Naive thymus-derived CD4-positive, alpha-beta T cell (primary cell): ENCODE data around the gene ZSWIM8. TPM values are rescaled to one million over a fixed set of nuclear protein-coding genes. Genes with fewer than 3 reads are reported as not detected.
A peak's percentile ranks its signal among the peaks of the same experiment; 100 is the strongest.

ENCODE experiments used
- ATAC-seq: fragments of 150-1000 bp; cut with Tn5 transposase; 2 replicates; pipeline ENCODE4 v1.10.0; 2021; ENCODE audit warnings: mild to moderate bottlenecking, moderate library complexity
- CTCF ChIA-PET: fragments of 350-600 bp; sonication (Branson Sonifier 250); formaldehyde crosslinking; loops from one replicate; lab custom pipeline; 2021; ENCODE audit warnings: antibody characterized with exemption; lab: Charles Lee
- POLR2A ChIA-PET: fragments of 350-600 bp; sonication (Branson Sonifier 250); formaldehyde crosslinking; loops from one replicate; lab custom pipeline; 2021; ENCODE audit warnings: antibody characterized with exemption, inconsistent platforms; lab: Charles Lee
- DNase-seq, 9 donors: peaks; one replicate each; pipeline versions ENCODE4 v3.0.0 to v3.0.0-alpha.2; 2020 to 2022; ENCODE audit warnings: mixed read lengths in 1 of 9
- H3K27ac ChIP-seq: one replicate; pipeline ENCODE4 v1.7.0; 2013; ENCODE audit warnings: mild to moderate bottlenecking, low read depth, low read length, moderate library complexity
- H3K27me3 ChIP-seq, 2 donors: one replicate each; pipeline ENCODE4 v1.7.0; 2013; ENCODE audit warnings: low read length in 2 of 2, mild to moderate bottlenecking in 2 of 2, moderate library complexity in 2 of 2; ENCODE audit not compliant: control insufficient read depth in 2 of 2, insufficient read depth in 2 of 2
- H3K36me3 ChIP-seq, 3 experiments: 1 replicate in 2 of 3; 2 replicates in 1 of 3; pipeline ENCODE4 v1.7.0; 2013; ENCODE audit warnings: low read length in 3 of 3, mild to moderate bottlenecking in 3 of 3, moderate library complexity in 1 of 3; ENCODE audit not compliant: insufficient read depth in 3 of 3, control insufficient read depth in 2 of 3
- H3K4me1 ChIP-seq, 2 donors: one replicate each; pipeline ENCODE4 v1.7.0; 2013; ENCODE audit warnings: low read length in 2 of 2, mild to moderate bottlenecking in 2 of 2, moderate library complexity in 1 of 2; ENCODE audit not compliant: control insufficient read depth in 2 of 2, insufficient read depth in 2 of 2
- H3K4me3 ChIP-seq: 2 replicates; pipeline ENCODE4 v1.7.0; 2013; ENCODE audit warnings: mild to moderate bottlenecking, low read length
- H3K9me3 ChIP-seq, 3 experiments: 1 replicate in 2 of 3; 2 replicates in 1 of 3; pipeline ENCODE4 v1.7.0; 2013; ENCODE audit warnings: low read length in 3 of 3; ENCODE audit not compliant: control insufficient read depth in 2 of 3
- H3K27ac Mint-ChIP-seq, 9 donors: one replicate each; pipeline ENCODE4 v1.8.0; 2020 to 2022; ENCODE audit warnings: mixed read lengths in 9 of 9, mild to moderate bottlenecking in 8 of 9, moderate library complexity in 5 of 9, inconsistent platforms in 2 of 9
- H3K27me3 Mint-ChIP-seq, 5 donors: one replicate each; pipeline ENCODE4 v1.8.0; 2021 to 2022; ENCODE audit warnings: mixed read lengths in 5 of 5, mild to moderate bottlenecking in 1 of 5
- H3K36me3 Mint-ChIP-seq, 5 donors: one replicate each; pipeline ENCODE4 v1.8.0; 2020 to 2022; ENCODE audit warnings: mixed read lengths in 5 of 5, mild to moderate bottlenecking in 3 of 5, inconsistent platforms in 1 of 5
- H3K4me1 Mint-ChIP-seq, 7 donors: one replicate each; pipeline ENCODE4 v1.8.0; 2020 to 2022; ENCODE audit warnings: mixed read lengths in 7 of 7, mild to moderate bottlenecking in 3 of 7, inconsistent platforms in 1 of 7
- H3K4me3 Mint-ChIP-seq, 10 donors: one replicate each; pipeline ENCODE4 v1.8.0; 2020 to 2022; ENCODE audit warnings: mild to moderate bottlenecking in 10 of 10, mixed read lengths in 10 of 10, moderate library complexity in 6 of 10, inconsistent platforms in 2 of 10
- H3K9me3 Mint-ChIP-seq, 11 donors: one replicate each; pipeline ENCODE4 v1.8.0; 2020 to 2022; ENCODE audit warnings: mixed read lengths in 11 of 11, mild to moderate bottlenecking in 4 of 11, inconsistent platforms in 1 of 11, moderate library complexity in 1 of 11
- intact Hi-C, 2 donors: fragments of 100-400 bp; cut with micrococcal nuclease; formaldehyde crosslinking; loops; one replicate each; pipeline ENCODE4 v1.15.1; 2023
- polyA plus RNA-seq, 2 donors: library from polyadenylated mRNA; unstranded; fragments of 300-500 nt; fragmentation: Illumina TruSeq; gene quantifications; one replicate each; pipeline ENCODE4 v1.2.3, GENCODE V29; 2021
- total RNA-seq, 6 experiments: library from RNA in 5 of 6; stranded (reverse) in 5 of 6; gene quantifications; 1 replicate in 5 of 6; 2 replicates in 1 of 6; pipeline ENCODE4 v1.2.3 and lab custom pipeline; 2021 to 2026

ZSWIM8 gene
- total and polyA plus RNA-seq, 7 experiments from 2014 or later, result 9.9 to 102 (median 82.0) TPM

DNA sequence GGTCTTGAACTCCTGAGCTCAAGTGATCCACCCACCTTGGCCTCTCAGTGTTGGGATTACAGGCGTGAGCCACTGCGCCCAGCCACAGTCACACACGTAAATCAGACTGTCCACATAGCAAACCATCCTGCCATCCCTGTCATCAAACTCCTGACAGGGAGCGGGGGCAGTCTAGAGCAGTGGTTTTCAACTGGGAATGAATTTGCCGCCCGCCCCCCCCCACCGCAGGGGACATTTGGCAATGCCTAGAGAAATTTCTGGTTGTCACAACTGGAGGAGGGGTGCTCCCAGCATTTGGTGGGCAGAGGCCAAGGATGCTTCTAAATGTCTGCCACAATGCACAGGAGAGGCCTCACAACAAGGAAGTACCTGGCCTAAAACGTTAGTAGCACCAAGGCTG is 64.8 kb downstream of the ZSWIM8 start:
- Histone ChIP-seq H3K36me3 (peaks cover 22 to 79% (median 35%) of the 10 kb centered on the region in 3 experiments), H3K27ac (no peak overlapping the region), H3K9me3 (no peaks in the 10 kb centered on the region), H3K4me1 (peaks cover 6 to 7% of the 10 kb centered on the region in 2 donors), H3K27me3 (no peaks in the 10 kb centered on the region), H3K4me3 (no peak overlapping the region)
- Mint-ChIP-seq H3K36me3 (peaks cover 15 to 52% (median 34%) of the 10 kb centered on the region in 5 donors), H3K27me3 (no peaks in the 10 kb centered on the region), H3K9me3 (no peaks in the 10 kb centered on the region), H3K4me3 (no peak overlapping the region), H3K4me1 (peaks cover 11 to 27% (median 22%) of the 10 kb centered on the region in 7 donors), H3K27ac (peak overlapping the region in 6 of 9 donors; percentile 32 to 94 (median 80))
- ChIA-PET CTCF (interaction anchor here (0.5 to 10.8 kb wide), 16 partner anchors 8 to 252 kb away, joined by 3 to 288 read pairs (median 5); partner anchors contain the start of genes CAMK2G and PLAU), POLR2A (interaction anchor here (0.8 to 25.1 kb wide), 3 partner anchors 13 to 28 kb away, joined by 3 to 327 read pairs (median 3); partner anchors contain the start of gene CAMK2G)
- DNase-seq (no peak), ATAC-seq (no peak)
- intact Hi-C loops, result no loop called here

DNA sequence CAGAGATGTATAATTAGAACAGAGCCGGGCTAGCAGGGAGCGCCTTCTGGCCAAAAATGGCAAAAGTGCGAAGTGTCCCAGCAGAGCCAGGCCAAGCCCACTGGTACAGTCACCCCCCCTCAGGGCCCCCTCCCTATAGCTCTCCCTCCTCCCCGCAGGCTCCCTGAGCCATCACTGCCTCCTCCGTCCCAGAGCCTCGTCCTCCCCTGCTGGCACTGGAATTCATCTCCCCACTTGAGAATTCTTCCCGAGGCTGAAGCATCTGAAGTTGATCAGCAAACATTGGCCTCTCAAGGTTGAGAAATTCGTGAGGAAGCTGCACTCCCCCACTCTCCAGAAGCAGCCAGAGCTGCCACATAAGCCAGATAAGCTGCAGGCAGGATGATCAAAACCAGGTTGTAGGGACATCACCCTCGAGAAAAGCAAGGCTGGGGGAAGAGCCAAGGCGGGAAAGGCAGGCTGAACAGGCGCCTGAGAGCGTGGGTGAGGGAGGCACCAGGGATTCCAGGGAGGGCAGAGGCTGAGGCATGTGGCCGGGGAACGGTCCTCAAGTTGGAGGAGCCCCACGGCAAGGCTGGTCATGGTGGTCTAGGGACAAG is 65.6 kb downstream of the ZSWIM8 start:
- Histone ChIP-seq H3K4me1 (peaks cover 6 to 7% of the 10 kb centered on the region in 2 donors), H3K36me3 (peaks cover 22 to 86% (median 35%) of the 10 kb centered on the region in 3 experiments), H3K9me3 (no peaks in the 10 kb centered on the region), H3K27me3 (no peaks in the 10 kb centered on the region), H3K27ac (no peak overlapping the region), H3K4me3 (no peak overlapping the region)
- Mint-ChIP-seq H3K27me3 (no peaks in the 10 kb centered on the region), H3K4me1 (peaks cover 11 to 33% (median 25%) of the 10 kb centered on the region in 7 donors), H3K27ac (peak overlapping the region in 6 of 9 donors; percentile 20 to 94 (median 50)), H3K9me3 (no peaks in the 10 kb centered on the region), H3K36me3 (peaks cover 10 to 51% (median 34%) of the 10 kb centered on the region in 5 donors), H3K4me3 (no peak overlapping the region)
- ATAC-seq, result no peak
- ChIA-PET CTCF (interaction anchor here (0.6 to 10.8 kb wide), 6 partner anchors 15 to 90 kb away, joined by 3 to 288 read pairs (median 14); partner anchors contain the start of gene CAMK2G), POLR2A (interaction anchor here (1.2 to 25.1 kb wide), 2 partner anchors 13 to 27 kb away, joined by 3 to 327 read pairs; partner anchors contain the start of gene CAMK2G)
- intact Hi-C loops, result no loop called here
- DNase-seq, result no peak

Other genes starting within 250 kb of the ZSWIM8 start
- gene USP54, start 194.3 kb upstream of the ZSWIM8 start, total RNA-seq, result 1 to 10 TPM; 3.0 to 6.7 (median 4.3) TPM
- gene USP54, start 194.3 kb upstream of the ZSWIM8 start, polyA plus RNA-seq, result 1 to 10 TPM in 1 of 2 donors, under 1 TPM in 1; 0.41 to 1.9 TPM
- gene MYOZ1, start 144.1 kb upstream of the ZSWIM8 start, total RNA-seq, result not detected
- gene MYOZ1, start 144.1 kb upstream of the ZSWIM8 start, polyA plus RNA-seq, result not detected
- gene SYNPO2L, start 129.6 kb upstream of the ZSWIM8 start, total RNA-seq, result under 1 TPM in 2 of 5 experiments, not detected in 3; 0.08 to 0.12 TPM
- gene SYNPO2L, start 129.6 kb upstream of the ZSWIM8 start, polyA plus RNA-seq, result not detected
- 10 to 100 TPM in 3 of 5 experiments, 1 to 10 TPM in 2; 7.8 to 16.6 (median 10.5) TPM for gene AGAP5, start 87.5 kb upstream of the ZSWIM8 start, total RNA-seq
- not detected for gene AGAP5, start 87.5 kb upstream of the ZSWIM8 start, polyA plus RNA-seq
- 100 to 1,000 TPM in 2 of 5 experiments, 10 to 100 TPM in 3; 68.7 to 122 (median 95.4) TPM for gene SEC24C, start 41.2 kb upstream of the ZSWIM8 start, total RNA-seq
- 10 to 100 TPM; 23.3 to 41.4 TPM for gene SEC24C, start 41.2 kb upstream of the ZSWIM8 start, polyA plus RNA-seq
- 10 to 100 TPM in 3 of 5 experiments, 1 to 10 TPM in 2; 5.6 to 31.4 (median 14.9) TPM for gene CHCHD1, start 3.6 kb upstream of the ZSWIM8 start, total RNA-seq
- gene CHCHD1, start 3.6 kb upstream of the ZSWIM8 start, polyA plus RNA-seq, result 10 to 100 TPM; 40.5 to 49.6 TPM
- 100 to 1,000 TPM in 3 of 5 experiments, 10 to 100 TPM in 2; 74.2 to 117 (median 104) TPM for gene NDST2, start 26.0 kb downstream of the ZSWIM8 start, total RNA-seq
- gene NDST2, start 26.0 kb downstream of the ZSWIM8 start, polyA plus RNA-seq, result 10 to 100 TPM; 23.1 to 34.3 TPM
- 10 to 100 TPM; 44.6 to 70.9 (median 61.9) TPM for gene CAMK2G, start 88.9 kb downstream of the ZSWIM8 start, total RNA-seq
- 1 to 10 TPM; 5.6 to 6.3 TPM for gene CAMK2G, start 88.9 kb downstream of the ZSWIM8 start, polyA plus RNA-seq
- gene PLAU, start 125.5 kb downstream of the ZSWIM8 start, total RNA-seq, result under 1 TPM; 0.42 to 0.97 (median 0.78) TPM
- not detected for gene PLAU, start 125.5 kb downstream of the ZSWIM8 start, polyA plus RNA-seq
- 10 to 100 TPM in 4 of 5 experiments, 1 to 10 TPM in 1; 9.0 to 67.7 (median 21.6) TPM for gene VCL, start 212.5 kb downstream of the ZSWIM8 start, total RNA-seq
- 10 to 100 TPM; 12.5 to 16.5 TPM for gene VCL, start 212.5 kb downstream of the ZSWIM8 start, polyA plus RNA-seq